K562 (cell line): ENCODE results near the gene HNRNPK. TPM values are rescaled to one million over a fixed set of nuclear protein-coding genes. Genes with fewer than 3 reads are reported as not detected.

Source experiments
- ATAC-seq: fragments of 200-7000 bp; cut with Tn5 transposase; 3 replicates; pipeline ENCODE4 v1.9.1; 2020; ENCODE audit warnings: moderate library complexity
- BruUV-seq: library from RNA; stranded (reverse); fragments of 400-500 nt; replicated peaks from 2 replicates; lab custom pipeline; 2021; lab: Mats Ljungman, UMichigan
- CTCF ChIA-PET: fragments of 300-600 bp; formaldehyde crosslinking; extraction: SDS; loops from one replicate; lab custom pipeline; 2021; ENCODE audit warnings: low intra/inter-chr PET ratio; lab: Yijun Ruan, JAX
- POLR2A ChIA-PET: fragments of 300-600, 350-650 bp; sonication (Branson Sonifier 250); formaldehyde crosslinking; extraction: SDS; loops from one replicate; lab custom pipeline; 2021; ENCODE audit warnings: antibody characterized with exemption, inconsistent platforms; lab: Yijun Ruan, JAX
- DNase-seq, 4 experiments: peaks; one replicate each; pipeline versions ENCODE4 v3.0.0 to v3.0.0-alpha.2; 2011 to 2018; ENCODE audit warnings: low spot score in 3 of 4, mixed read lengths in 3 of 4; ENCODE audit errors: extremely low read depth in 1 of 4
- FAIRE-seq: peaks from 2 replicates; lab custom pipeline; 2011; peaks lifted over from hg19 to GRCh38; lab: Jason Lieb, UNC
- H2AFZ ChIP-seq: 2 replicates; pipeline ENCODE4 v1.6.0; 2011; ENCODE audit warnings: low read depth, low read length, control low read depth, inconsistent platforms
- H3K27ac ChIP-seq: fragments of 200-600 bp; 3 replicates; pipeline ENCODE4 v1.8.0; 2011; ENCODE audit warnings: low read depth, mild to moderate bottlenecking, control low read depth, inconsistent platforms, low read length, moderate library complexity, mixed read lengths; ENCODE audit errors: extremely low read depth
- H3K27me3 ChIP-seq, 2 experiments: fragments of 300-600 bp in 1 of 2; 2 replicates in 1 of 2; 3 replicates in 1 of 2; pipeline versions ENCODE4 v1.6.0 to v1.8.0; 2011; ENCODE audit warnings: inconsistent platforms in 2 of 2, low read length in 2 of 2, mild to moderate bottlenecking in 1 of 2, mixed read lengths in 1 of 2, moderate library complexity in 1 of 2; ENCODE audit not compliant: control insufficient read depth in 2 of 2, insufficient read depth in 2 of 2
- H3K36me3 ChIP-seq: fragments of 300-600 bp; 3 replicates; pipeline ENCODE4 v1.8.0; 2011; ENCODE audit warnings: mild to moderate bottlenecking, low read length, inconsistent platforms; ENCODE audit not compliant: control insufficient read depth, insufficient read depth
- H3K4me1 ChIP-seq, 2 experiments: fragments of 200-600 bp in 1 of 2; replicated peaks in 1 of 2; 2 replicates in 1 of 2; 3 replicates in 1 of 2; pipeline versions ENCODE4 v1.5.1 to v1.8.0; 2011; ENCODE audit warnings: inconsistent platforms in 2 of 2, low read length in 2 of 2, mild to moderate bottlenecking in 1 of 2, mixed read lengths in 1 of 2, moderate library complexity in 1 of 2; ENCODE audit not compliant: control insufficient read depth in 2 of 2, insufficient read depth in 2 of 2
- H3K4me2 ChIP-seq: 2 replicates; pipeline ENCODE4 v1.6.1; 2011; ENCODE audit warnings: low read length, control low read depth, inconsistent platforms, mixed read lengths; ENCODE audit not compliant: insufficient read depth
- H3K4me3 ChIP-seq: fragments of 200-600 bp; sonication (generic), shearing (Covaris generic); 2 replicates; pipeline ENCODE4 v1.5.1; 2016; ENCODE audit warnings: control low read depth, inconsistent platforms
- H3K79me2 ChIP-seq: fragments of 200-600 bp; 3 replicates; pipeline ENCODE4 v1.8.0; 2011; ENCODE audit warnings: low read length, inconsistent platforms; ENCODE audit not compliant: control insufficient read depth, insufficient read depth
- H3K9ac ChIP-seq, 2 experiments: 2 replicates each; pipeline versions ENCODE4 v1.6.0 to v1.6.1; 2011; ENCODE audit warnings: low read depth in 2 of 2, low read length in 2 of 2, control low read depth in 1 of 2, inconsistent platforms in 1 of 2, mild to moderate bottlenecking in 1 of 2, mixed read lengths in 1 of 2; ENCODE audit not compliant: insufficient read depth in 1 of 2
- H3K9me1 ChIP-seq: one replicate; pipeline ENCODE4 v1.6.0; 2011; ENCODE audit warnings: inconsistent platforms, mild to moderate bottlenecking, low read length, moderate library complexity; ENCODE audit not compliant: control insufficient read depth, insufficient read depth
- H3K9me3 ChIP-seq: replicated peaks from 2 replicates; pipeline ENCODE4 v1.5.1; 2011; ENCODE audit warnings: low read depth, low read length, inconsistent platforms; ENCODE audit not compliant: control insufficient read depth, insufficient read depth
- H4K20me1 ChIP-seq: replicated peaks from 2 replicates; pipeline ENCODE4 v1.6.1; 2011; ENCODE audit warnings: low read length, inconsistent platforms, mixed read lengths; ENCODE audit not compliant: control insufficient read depth, insufficient read depth
- C11orf30 ChIP-seq: fragments of 450-650 bp; IDR thresholded peaks from 2 replicates; pipeline ENCODE4 v1.6.1; 2016; ENCODE audit warnings: low read depth, mild to moderate bottlenecking
- ESRRB ChIP-seq: fragments of 250-450 bp; sonication (Bioruptor Pico); IDR thresholded peaks from 2 replicates; pipeline ENCODE4 v1.5.0; 2020; ENCODE audit warnings: mild to moderate bottlenecking, moderate library complexity, borderline replicate concordance
- FOXA3 ChIP-seq, 2 experiments: fragments of 450-650 bp in 1 of 2; sonication (generic) in 1 of 2; formaldehyde crosslinking; IDR thresholded peaks in 1 of 2; conservative IDR thresholded peaks in 1 of 2; 2 replicates each; pipeline versions ENCODE4 v1.4.0 to v1.8.0; 2020 to 2022; ENCODE audit warnings: mild to moderate bottlenecking in 2 of 2, missing genetic modification reagents in 1 of 2
- MAFF ChIP-seq: IDR thresholded peaks from 2 replicates; pipeline ENCODE4 v1.6.1; 2012; ENCODE audit warnings: low read length, improper control_type of control experiment
- MAFK ChIP-seq: IDR thresholded peaks from 2 replicates; pipeline ENCODE4 v1.6.1; 2011; ENCODE audit warnings: low read length, improper control_type of control experiment
- MTA3 ChIP-seq: fragments of 450-650 bp; formaldehyde crosslinking; IDR thresholded peaks from 2 replicates; pipeline ENCODE4 v1.6.1; 2017; ENCODE audit warnings: mild to moderate bottlenecking, borderline replicate concordance
- MYC ChIP-seq, 2 experiments: fragments of 250-450 bp in 1 of 2; sonication (Bioruptor Pico) in 1 of 2; IDR thresholded peaks; 2 replicates each; pipeline versions ENCODE4 v1.5.1 to v1.6.1; 2012 to 2021; ENCODE audit warnings: low read depth in 2 of 2, borderline replicate concordance in 1 of 2, improper control_type of control experiment in 1 of 2, low read length in 1 of 2, mild to moderate bottlenecking in 1 of 2, moderate library complexity in 1 of 2
- SAP30 ChIP-seq: fragments of 200-600 bp; sonication (generic); IDR thresholded peaks from 2 replicates; pipeline ENCODE4 v1.6.1; 2012; ENCODE audit warnings: borderline replicate concordance, low read depth, mild to moderate bottlenecking, moderate library complexity, low read length, control low read depth, inconsistent platforms; ENCODE audit not compliant: insufficient read depth, poor library complexity, severe bottlenecking
- ZBTB43 ChIP-seq: sonication (generic); formaldehyde crosslinking; IDR thresholded peaks from 2 replicates; pipeline ENCODE4 v1.8.0; 2023; ENCODE audit warnings: mild to moderate bottlenecking, missing genetic modification reagents
- WGBS: fragments of 100-300 bp; shearing (Covaris generic); methylation state at CpG from one replicate; pipeline ENCODE4 v1.1.6; 2016; ENCODE audit warnings: low coverage, mixed read lengths; ENCODE audit not compliant: insufficient coverage; ENCODE audit errors: missing lambda C conversion rate; 5-methylcytosine and 5-hydroxymethylcytosine counted together
- in situ Hi-C: fragments of 300-500 bp; cut with MboI; formaldehyde crosslinking; loops from 4 replicates; pipeline ENCODE4 v1.15.0; 2018; ENCODE audit warnings: inconsistent platforms, mixed read lengths
- intact Hi-C: fragments of 100-400 bp; cut with micrococcal nuclease; formaldehyde crosslinking; loops from 2 replicates; pipeline ENCODE4 v1.14.2; 2022
- polyA plus RNA-seq, 8 experiments: library from polyadenylated mRNA; depleted of rRNA in 4 of 8; stranded (reverse) in 5 of 8; unstranded in 3 of 8; fragments of >200 nt; fragmentation: Nextera tagmentation in 2 of 8; fragmentation: Illumina TruSeq in 1 of 8; extraction: Ambion mirVana in 2 of 8; extraction: Trizol in 1 of 8; gene quantifications; 2 replicates each; pipeline versions ENCODE4 v1.2.1 to v1.2.3, GENCODE V29; 2011 to 2014; ENCODE audit warnings: inconsistent platforms in 1 of 8, missing spikeins in 1 of 8
- total RNA-seq, 7 experiments: library from RNA; depleted of rRNA in 6 of 7; stranded (reverse); fragments of >200 nt in 6 of 7; fragmentation: Illumina TruSeq in 2 of 7; extraction: Trizol in 2 of 7; gene quantifications; 2 replicates each; pipeline versions ENCODE4 v1.2.1 to v1.2.3, GENCODE V29; 2011 to 2021; ENCODE audit warnings: low replicate concordance in 1 of 7
- TF ChIP-seq, protein P1 (sequence below), 2 experiments: IDR thresholded peaks; 2 replicates each; pipeline ENCODE4 v1.6.1; 2011; ENCODE audit warnings: borderline replicate concordance in 1 of 2, control low read depth in 1 of 2, low read depth in 1 of 2, low read length in 1 of 2, mild to moderate bottlenecking in 1 of 2, mixed read lengths in 1 of 2, moderate library complexity in 1 of 2; ENCODE audit not compliant: insufficient read depth in 1 of 2, insufficient read length in 1 of 2, poor library complexity in 1 of 2, severe bottlenecking in 1 of 2; ENCODE audit errors: extremely low read depth in 1 of 2

HNRNPK gene
- total and polyA plus RNA-seq, 9 of the 15 experiments (the other 6 are each of a cell fraction or from before 2014, with no cell fraction given), result 224 to 883 (median 618) TPM

GRCh38 chr9:83981126-83981871, 1.3 kb upstream of the HNRNPK start:
- in situ Hi-C loops, result no loop called here
- peak; percentile 15 for FAIRE-seq
- TSS peak; percentile 72 for BruUV-seq
- TF ChIP-seq SAP30 (peak; percentile 41), MAFK (peak; percentile 55; the same call in 1 of the 2 replicates), C11orf30 (peak; percentile 89), MYC (IDR thresholded peaks at IDR 0.05; ENCODE audit: low read depth, low read length) (peak; percentile 39; the same call in 1 of the 2 replicates), MYC (CRISPR knock-in tag; IDR thresholded peaks at IDR 0.05; ENCODE audit: borderline replicate concordance, low read depth) (no peak), ZBTB43 (CRISPR knock-in tag) (0 out of 2 replicates have a peak, but pooled peaks have one; percentile 11), MTA3 (0 out of 2 replicates have a peak, but pooled peaks have one; percentile 17), ESRRB (CRISPR knock-in tag) (no peak), MAFF (peak; percentile 62; the same call in 1 of the 2 replicates), FOXA3 (CRISPR knock-in tag; conservative IDR thresholded peaks at IDR 0.05 in 1 of 2, IDR thresholded peaks at IDR 0.05 in 1 of 2) (no peak)
- TF ChIP-seq, protein P1, sequence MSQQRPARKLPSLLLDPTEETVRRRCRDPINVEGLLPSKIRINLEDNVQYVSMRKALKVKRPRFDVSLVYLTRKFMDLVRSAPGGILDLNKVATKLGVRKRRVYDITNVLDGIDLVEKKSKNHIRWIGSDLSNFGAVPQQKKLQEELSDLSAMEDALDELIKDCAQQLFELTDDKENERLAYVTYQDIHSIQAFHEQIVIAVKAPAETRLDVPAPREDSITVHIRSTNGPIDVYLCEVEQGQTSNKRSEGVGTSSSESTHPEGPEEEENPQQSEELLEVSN (IDR thresholded peaks at IDR 0.05; ENCODE audit: borderline replicate concordance in 1 of 2, extremely low read depth in 1 of 2, insufficient read depth in 1 of 2, insufficient read length in 1 of 2, low read depth in 1 of 2, low read length in 1 of 2, poor library complexity in 1 of 2, severe bottlenecking in 1 of 2), result peak in 1 of 2 experiments; percentile 5

More at GRCh38 chr9:83981126-83981871, 1.3 kb upstream of the HNRNPK start:
- WGBS, result 0% methylated on average over 29 of the region's 29 CpGs
- H4K20me1 ChIP-seq, result peaks cover 20% of the 10 kb centered on the region
- peaks cover 96% of the 10 kb centered on the region for H3K79me2 ChIP-seq
- H3K9me3 ChIP-seq, result no peaks in the 10 kb centered on the region
- ATAC-seq (peak; percentile 8), DNase-seq (peak in 2 of 4 experiments; percentile 14 to 55)
- peak overlapping the region; percentile 92 for H2AFZ ChIP-seq
- H3K4me2 ChIP-seq, result peak overlapping the region; percentile 94
- intact Hi-C loops, result loop anchor here (10.0 kb wide), 1 partner anchor 276 kb away; the partner anchor contains the start of gene UBQLN1
- no peaks in the 10 kb centered on the region for H3K27me3 ChIP-seq
- POLR2A ChIA-PET, result interaction anchor here (0.6 to 1.8 kb wide), 12 partner anchors 10 to 272 kb away, joined by 3 to 16 read pairs (median 5); a partner anchor contains a TSS
- H3K4me3 ChIP-seq, result peak overlapping the region; percentile 74
- peaks cover 4 to 11% of the 10 kb centered on the region in 2 experiments; a peak in 1 of 5 replicates for H3K4me1 ChIP-seq
- H3K9ac ChIP-seq, result peak overlapping the region; percentile 100
- CTCF ChIA-PET, result interaction anchor here (0.5 kb wide), 1 partner anchor 20 kb away, joined by 4 read pairs; no protein-coding TSS in a partner anchor
- peak overlapping the region; percentile 100 for H3K27ac ChIP-seq
- peaks cover 30% of the 10 kb centered on the region for H3K36me3 ChIP-seq
- H3K9me1 ChIP-seq, result no peaks in the 10 kb centered on the region
